ENCODE results near the gene BRI3.

GRCh38 chr7:98305951-98306535, 24.6 kb downstream of the BRI3 start:
- TF ChIP-seq POLR2A (IDR thresholded peaks at IDR 0.05; ENCODE audit: low read depth, low read length): no peak
- no peak for TF ChIP-seq SPI1 (IDR thresholded peaks at IDR 0.05; ENCODE audit: low read depth, low read length)
- TF ChIP-seq TAF1 (IDR thresholded peaks at IDR 0.05; ENCODE audit: low read depth, low read length): no peak
- no peak for TF ChIP-seq POLR2AphosphoS5 (IDR thresholded peaks at IDR 0.05; ENCODE audit: low read depth, low read length)
- no peak for TF ChIP-seq PAX5 (IDR thresholded peaks at IDR 0.05; ENCODE audit: insufficient read depth, low read length, severe bottlenecking)
- no peak for TF ChIP-seq POU2F2 (IDR thresholded peaks at IDR 0.05; ENCODE audit: low read depth, low read length)

All from GM12891 (cell line).